ENCODE measurements around the gene TCF4.

The TCF4 gene
- 0.17 to 5.0 (median 0.17) reads per million in 3 donors for total RNA-seq

DNA sequence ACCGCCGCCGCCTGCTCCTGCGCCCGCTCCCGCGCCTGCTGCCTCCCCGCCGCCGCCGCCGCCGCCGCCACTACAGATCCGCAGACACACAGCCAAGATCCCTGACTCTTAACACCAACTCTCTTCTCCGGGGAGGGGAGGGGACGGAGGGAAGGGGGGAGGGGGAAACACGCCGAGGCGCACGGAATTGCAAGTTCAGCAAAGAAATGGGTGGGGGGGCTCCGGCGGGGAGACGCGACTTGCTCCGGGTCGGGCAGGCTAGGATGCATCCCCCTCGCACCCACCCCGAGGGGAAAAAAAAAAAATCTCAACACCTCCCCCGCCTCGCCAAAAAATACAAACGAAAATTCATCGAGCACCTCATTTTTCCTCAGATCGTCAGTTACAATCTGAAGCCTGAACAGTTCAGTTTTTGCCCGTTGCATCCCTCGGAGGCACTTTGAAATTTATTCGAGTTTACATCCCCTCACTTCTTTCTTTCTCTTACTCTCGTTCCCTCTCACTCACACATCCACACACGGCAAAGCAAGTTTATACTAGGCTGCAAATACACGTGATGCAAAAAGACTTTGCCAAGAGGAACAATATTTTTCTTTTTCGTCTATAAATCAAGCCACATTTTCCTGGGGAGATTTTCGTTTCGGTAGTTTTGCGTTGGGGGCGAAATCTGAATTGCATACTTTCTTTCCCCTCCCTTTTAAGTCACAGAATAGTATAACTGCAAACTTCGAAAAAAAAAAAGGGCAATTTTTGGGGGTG is at the start of gene TCF4:
TCF4 (minus strand) TSS at position 82 of the 759 bp plus-strand sequence. CDS start 1,076 bp downstream, outside the sequence.
- Histone ChIP-seq H3K9me3 (ENCODE audit: control insufficient read depth, low read length) (no peaks in the 10 kb centered on the region), H3K4me3 (ENCODE audit: insufficient read depth, low read depth, low read length, poor library complexity, severe bottlenecking) (peak within 1 kb of the TSS; percentile 8), H3K36me3 (ENCODE audit: control insufficient read depth, insufficient read depth, low read length) (no peaks in the 10 kb centered on the region), H3K27me3 (replicated peaks; ENCODE audit: control insufficient read depth, insufficient read depth, low read length, poor library complexity, severe bottlenecking) (peaks cover 27% of the 10 kb centered on the region), H3K27ac (ENCODE audit: insufficient read depth, low read length, poor library complexity, severe bottlenecking) (no peak within 1 kb of the TSS), H3K4me1 (ENCODE audit: control insufficient read depth, insufficient read depth, low read length, poor library complexity, severe bottlenecking) (peaks cover 3% of the 10 kb centered on the region)
- no peak for DNase-seq

DNA sequence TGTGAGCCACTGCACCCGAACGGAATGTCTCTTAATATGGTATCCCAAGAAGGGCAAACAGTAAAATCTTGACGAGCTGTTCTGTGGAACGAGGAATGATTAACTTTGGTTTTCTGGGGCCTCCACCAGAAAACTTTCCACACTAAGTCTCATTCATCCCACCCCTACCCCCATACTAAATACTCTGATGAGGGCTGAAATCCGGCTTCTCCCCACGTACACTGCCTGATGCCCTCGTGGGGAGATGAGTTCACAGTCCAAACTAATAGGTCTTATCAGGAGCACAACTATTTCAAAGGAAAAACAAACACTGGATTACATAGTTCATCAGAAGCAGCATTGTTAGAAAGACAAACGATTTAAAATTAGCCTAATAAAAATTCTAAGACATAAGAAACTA is 49.2 kb upstream of the TCF4 start:
- no peak for DNase-seq

DNA sequence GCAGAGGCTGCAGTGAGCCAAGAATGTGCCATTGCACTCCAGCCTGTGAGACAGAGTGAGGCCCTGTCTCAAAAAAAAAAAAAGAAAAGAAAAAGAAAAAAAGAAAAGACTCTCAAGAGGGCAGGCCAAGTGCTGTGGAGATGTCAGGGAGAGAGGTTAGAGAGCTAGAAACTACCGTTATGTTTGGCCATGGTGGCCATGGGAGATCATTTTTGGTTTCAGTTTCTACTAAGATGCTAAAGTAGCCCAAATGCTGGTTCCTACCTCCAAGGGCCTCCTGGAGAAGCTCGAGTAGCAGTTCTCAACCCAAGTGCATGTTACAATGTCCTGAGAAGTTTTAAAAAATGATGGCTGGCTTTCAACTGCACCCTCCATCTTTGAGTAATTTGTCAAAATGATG is 47.4 kb upstream of the TCF4 start:
- Histone ChIP-seq H3K36me3 (ENCODE audit: control insufficient read depth, insufficient read depth, low read length) (no peaks in the 10 kb centered on the region), H3K4me3 (ENCODE audit: insufficient read depth, low read depth, low read length, poor library complexity, severe bottlenecking) (no peak overlapping the region), H3K27ac (ENCODE audit: insufficient read depth, low read length, poor library complexity, severe bottlenecking) (no peak overlapping the region), H3K9me3 (ENCODE audit: control insufficient read depth, low read length) (peaks cover 4% of the 10 kb centered on the region), H3K27me3 (replicated peaks; ENCODE audit: control insufficient read depth, insufficient read depth, low read length, poor library complexity, severe bottlenecking) (no peaks in the 10 kb centered on the region), H3K4me1 (ENCODE audit: control insufficient read depth, insufficient read depth, low read length, poor library complexity, severe bottlenecking) (no peaks in the 10 kb centered on the region)
- DNase-seq, result no peak

More for the DNA sequence above, 49.2 kb upstream of the TCF4 start:
- Histone ChIP-seq H3K4me1 (ENCODE audit: control insufficient read depth, insufficient read depth, low read length, poor library complexity, severe bottlenecking) (no peaks in the 10 kb centered on the region), H3K27me3 (replicated peaks; ENCODE audit: control insufficient read depth, insufficient read depth, low read length, poor library complexity, severe bottlenecking) (no peaks in the 10 kb centered on the region), H3K4me3 (ENCODE audit: insufficient read depth, low read depth, low read length, poor library complexity, severe bottlenecking) (no peak overlapping the region), H3K27ac (ENCODE audit: insufficient read depth, low read length, poor library complexity, severe bottlenecking) (no peak overlapping the region), H3K36me3 (ENCODE audit: control insufficient read depth, insufficient read depth, low read length) (no peaks in the 10 kb centered on the region), H3K9me3 (ENCODE audit: control insufficient read depth, low read length) (peaks cover 4% of the 10 kb centered on the region)

DNA sequence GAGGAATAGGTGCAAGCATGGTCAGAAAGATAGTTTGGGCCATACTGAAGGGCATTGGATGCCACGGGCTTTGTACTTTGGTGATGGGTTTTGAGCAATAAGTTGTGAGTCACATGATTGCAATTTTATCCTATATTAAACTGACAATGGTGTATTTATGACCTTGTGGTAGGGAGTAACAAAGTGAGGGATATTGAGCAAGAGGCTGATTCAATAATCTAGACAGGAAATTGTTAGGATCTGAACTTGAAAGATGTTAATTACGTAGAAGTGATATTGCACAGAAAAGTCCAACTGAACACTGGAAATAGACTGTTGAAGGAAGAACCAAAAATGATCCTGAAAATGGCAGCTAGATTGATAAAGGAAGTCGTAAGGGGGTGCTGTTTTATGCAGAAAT is 46.6 kb upstream of the TCF4 start:
- no peak for DNase-seq
- H3K27ac ChIP-seq (ENCODE audit: insufficient read depth, low read length, poor library complexity, severe bottlenecking), result no peak overlapping the region

DNA sequence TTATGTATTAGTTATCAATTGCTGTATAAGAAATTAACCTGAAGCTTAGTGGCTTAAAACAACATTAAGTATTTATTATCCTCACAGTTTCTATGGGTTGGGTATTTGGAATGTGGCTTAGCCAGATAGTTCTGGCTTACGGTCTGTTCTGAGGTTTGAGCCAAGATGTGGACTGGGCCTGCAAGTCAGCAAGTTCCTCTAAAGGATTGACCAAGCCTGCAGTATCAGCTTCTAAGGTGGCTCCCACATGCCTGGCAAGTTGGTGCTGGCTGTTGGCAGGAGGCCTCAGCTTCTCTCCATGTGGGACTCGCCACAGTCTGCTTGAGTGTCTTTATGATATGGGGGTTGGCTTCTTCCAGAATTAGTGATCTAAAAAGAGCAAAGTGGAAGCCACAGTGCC is 45.0 kb upstream of the TCF4 start:
- no peak for DNase-seq
- Histone ChIP-seq H3K36me3 (ENCODE audit: control insufficient read depth, insufficient read depth, low read length) (no peaks in the 10 kb centered on the region), H3K4me3 (ENCODE audit: insufficient read depth, low read depth, low read length, poor library complexity, severe bottlenecking) (no peak overlapping the region), H3K9me3 (ENCODE audit: control insufficient read depth, low read length) (peaks cover 4% of the 10 kb centered on the region), H3K27me3 (replicated peaks; ENCODE audit: control insufficient read depth, insufficient read depth, low read length, poor library complexity, severe bottlenecking) (no peaks in the 10 kb centered on the region), H3K4me1 (ENCODE audit: control insufficient read depth, insufficient read depth, low read length, poor library complexity, severe bottlenecking) (no peaks in the 10 kb centered on the region), H3K27ac (ENCODE audit: insufficient read depth, low read length, poor library complexity, severe bottlenecking) (no peak overlapping the region)

More for the DNA sequence above, 46.6 kb upstream of the TCF4 start:
- H3K4me3 ChIP-seq (ENCODE audit: insufficient read depth, low read depth, low read length, poor library complexity, severe bottlenecking), result no peak overlapping the region
- no peaks in the 10 kb centered on the region for H3K36me3 ChIP-seq (ENCODE audit: control insufficient read depth, insufficient read depth, low read length)
- H3K9me3 ChIP-seq (ENCODE audit: control insufficient read depth, low read length), result peaks cover 4% of the 10 kb centered on the region
- no peaks in the 10 kb centered on the region for H3K27me3 ChIP-seq (replicated peaks; ENCODE audit: control insufficient read depth, insufficient read depth, low read length, poor library complexity, severe bottlenecking)
- H3K4me1 ChIP-seq (ENCODE audit: control insufficient read depth, insufficient read depth, low read length, poor library complexity, severe bottlenecking), result no peaks in the 10 kb centered on the region

DNA sequence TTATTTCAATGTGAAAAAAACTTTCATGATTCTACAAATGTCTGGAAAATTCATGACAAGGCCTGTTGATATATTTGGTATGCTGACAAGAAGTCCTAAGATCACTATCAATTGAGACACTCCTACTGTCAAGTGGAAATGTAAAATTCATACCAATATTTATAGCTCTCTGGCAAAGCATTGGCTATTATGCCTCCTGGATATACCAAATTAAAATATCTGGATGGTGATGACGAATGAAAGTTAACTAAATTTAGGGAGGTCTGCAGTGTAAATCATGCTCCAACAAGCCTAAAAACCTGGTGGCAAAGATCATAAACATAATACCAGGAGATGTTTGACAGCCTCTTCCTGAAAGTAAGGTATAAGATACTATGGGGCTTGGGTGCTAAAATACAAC is 41.1 kb upstream of the TCF4 start:
- Histone ChIP-seq H3K9me3 (ENCODE audit: control insufficient read depth, low read length) (peaks cover 4% of the 10 kb centered on the region), H3K4me1 (ENCODE audit: control insufficient read depth, insufficient read depth, low read length, poor library complexity, severe bottlenecking) (no peaks in the 10 kb centered on the region), H3K27me3 (replicated peaks; ENCODE audit: control insufficient read depth, insufficient read depth, low read length, poor library complexity, severe bottlenecking) (no peaks in the 10 kb centered on the region), H3K4me3 (ENCODE audit: insufficient read depth, low read depth, low read length, poor library complexity, severe bottlenecking) (no peak overlapping the region), H3K36me3 (ENCODE audit: control insufficient read depth, insufficient read depth, low read length) (no peaks in the 10 kb centered on the region), H3K27ac (ENCODE audit: insufficient read depth, low read length, poor library complexity, severe bottlenecking) (no peak overlapping the region)
- DNase-seq, result no peak

DNA sequence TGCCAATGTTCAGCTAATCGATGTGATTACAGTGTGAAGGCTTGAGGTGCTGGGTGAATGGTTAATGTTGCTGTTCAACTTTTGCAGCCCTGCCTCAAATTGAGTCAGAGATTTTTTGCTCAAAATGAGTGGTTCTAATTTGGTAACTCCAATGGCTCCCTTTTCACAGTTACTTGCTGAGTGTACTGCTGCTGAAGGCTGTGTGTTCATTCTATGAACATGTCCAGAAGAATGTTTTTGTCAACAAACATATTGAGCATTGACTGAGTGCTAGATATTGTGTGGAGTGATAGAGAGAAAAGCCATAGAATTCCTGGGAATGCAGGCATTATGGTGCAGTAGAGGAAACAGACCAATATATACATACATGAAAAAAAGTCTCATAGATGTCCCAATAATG is 39.0 kb upstream of the TCF4 start:
- H3K4me3 ChIP-seq (ENCODE audit: insufficient read depth, low read depth, low read length, poor library complexity, severe bottlenecking), result no peak overlapping the region
- no peaks in the 10 kb centered on the region for H3K36me3 ChIP-seq (ENCODE audit: control insufficient read depth, insufficient read depth, low read length)
- no peak for DNase-seq
- no peaks in the 10 kb centered on the region for H3K27me3 ChIP-seq (replicated peaks; ENCODE audit: control insufficient read depth, insufficient read depth, low read length, poor library complexity, severe bottlenecking)
- no peaks in the 10 kb centered on the region for H3K9me3 ChIP-seq (ENCODE audit: control insufficient read depth, low read length)
- H3K27ac ChIP-seq (ENCODE audit: insufficient read depth, low read length, poor library complexity, severe bottlenecking), result no peak overlapping the region
- no peaks in the 10 kb centered on the region for H3K4me1 ChIP-seq (ENCODE audit: control insufficient read depth, insufficient read depth, low read length, poor library complexity, severe bottlenecking)

DNA sequence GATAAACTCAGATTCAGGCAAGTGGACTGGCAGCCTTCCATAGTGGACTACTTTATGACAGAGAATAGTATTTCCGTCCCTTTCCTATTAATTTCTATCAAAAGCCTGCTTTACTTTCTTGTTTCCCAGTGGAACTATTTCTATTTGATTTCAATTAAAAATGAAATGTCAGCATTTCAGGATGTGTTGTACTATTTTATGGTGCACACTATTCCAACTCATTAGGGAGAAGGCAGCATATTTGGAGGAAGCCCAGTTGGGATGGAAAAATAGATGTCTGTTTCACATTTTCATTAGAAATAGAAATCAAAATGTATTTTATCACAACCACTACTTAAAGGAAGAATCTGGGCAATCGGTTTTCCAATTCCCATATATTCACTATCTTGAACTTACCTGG is 37.9 kb upstream of the TCF4 start:
- Histone ChIP-seq H3K4me1 (ENCODE audit: control insufficient read depth, insufficient read depth, low read length, poor library complexity, severe bottlenecking) (no peaks in the 10 kb centered on the region), H3K27me3 (replicated peaks; ENCODE audit: control insufficient read depth, insufficient read depth, low read length, poor library complexity, severe bottlenecking) (no peaks in the 10 kb centered on the region), H3K9me3 (ENCODE audit: control insufficient read depth, low read length) (no peaks in the 10 kb centered on the region), H3K36me3 (ENCODE audit: control insufficient read depth, insufficient read depth, low read length) (no peaks in the 10 kb centered on the region), H3K4me3 (ENCODE audit: insufficient read depth, low read depth, low read length, poor library complexity, severe bottlenecking) (no peak overlapping the region), H3K27ac (ENCODE audit: insufficient read depth, low read length, poor library complexity, severe bottlenecking) (no peak overlapping the region)
- no peak for DNase-seq

DNA sequence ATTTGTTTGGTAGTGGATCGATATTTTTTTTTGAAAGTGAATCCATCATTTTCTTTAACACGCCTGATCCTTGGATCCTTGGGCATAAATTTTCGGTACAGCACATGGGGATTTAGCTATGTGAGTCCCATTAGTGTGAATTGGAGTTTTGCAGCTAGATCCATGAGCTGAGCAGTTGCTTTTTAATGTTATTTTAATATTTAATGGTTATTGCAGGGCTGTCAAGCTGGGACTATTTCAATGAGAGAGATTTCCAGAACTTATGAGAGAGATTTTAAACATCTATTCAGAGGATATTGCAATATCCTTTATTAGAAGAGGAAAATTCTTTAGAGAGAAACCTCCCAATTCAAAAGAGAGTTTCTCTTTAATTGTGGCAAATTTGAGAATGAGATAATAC is 35.6 kb upstream of the TCF4 start:
- Histone ChIP-seq H3K27ac (ENCODE audit: insufficient read depth, low read length, poor library complexity, severe bottlenecking) (no peak overlapping the region), H3K4me1 (ENCODE audit: control insufficient read depth, insufficient read depth, low read length, poor library complexity, severe bottlenecking) (no peaks in the 10 kb centered on the region), H3K4me3 (ENCODE audit: insufficient read depth, low read depth, low read length, poor library complexity, severe bottlenecking) (no peak overlapping the region), H3K27me3 (replicated peaks; ENCODE audit: control insufficient read depth, insufficient read depth, low read length, poor library complexity, severe bottlenecking) (no peaks in the 10 kb centered on the region), H3K9me3 (ENCODE audit: control insufficient read depth, low read length) (no peaks in the 10 kb centered on the region), H3K36me3 (ENCODE audit: control insufficient read depth, insufficient read depth, low read length) (no peaks in the 10 kb centered on the region)
- no peak for DNase-seq

DNA sequence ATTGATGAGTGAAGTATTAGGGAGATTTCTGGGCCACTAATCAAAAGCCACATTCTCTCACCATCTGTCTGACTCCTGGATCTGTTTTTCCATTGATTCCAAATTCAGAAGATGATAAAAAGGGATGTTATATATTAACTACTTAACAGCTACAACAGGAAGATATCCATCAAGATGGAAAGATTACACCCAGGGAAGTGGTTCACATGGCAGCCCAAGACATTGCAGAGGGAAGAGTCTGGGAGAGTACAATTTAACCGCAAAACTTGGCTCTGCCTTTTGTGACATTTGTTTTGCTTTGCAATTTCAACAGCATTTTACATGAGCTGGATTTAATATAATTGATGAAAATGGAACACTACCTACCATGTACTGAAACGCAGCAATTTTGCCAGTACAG is 22.5 kb upstream of the TCF4 start:
- no peak for DNase-seq
- Histone ChIP-seq H3K27me3 (replicated peaks; ENCODE audit: control insufficient read depth, insufficient read depth, low read length, poor library complexity, severe bottlenecking) (no peaks in the 10 kb centered on the region), H3K9me3 (ENCODE audit: control insufficient read depth, low read length) (no peaks in the 10 kb centered on the region), H3K4me3 (ENCODE audit: insufficient read depth, low read depth, low read length, poor library complexity, severe bottlenecking) (no peak overlapping the region), H3K27ac (ENCODE audit: insufficient read depth, low read length, poor library complexity, severe bottlenecking) (no peak overlapping the region), H3K36me3 (ENCODE audit: control insufficient read depth, insufficient read depth, low read length) (no peaks in the 10 kb centered on the region), H3K4me1 (ENCODE audit: control insufficient read depth, insufficient read depth, low read length, poor library complexity, severe bottlenecking) (no peaks in the 10 kb centered on the region)
